ENCODE data around the gene PSMA5.

GRCh38 chr1:109388884-109389637 lies 37.2 kb downstream of the PSMA5 start:
- TF ChIP-seq PBX3 (CRISPR knock-in tag; IDR thresholded peaks at IDR 0.05): no peak
- no peak for TF ChIP-seq CTCF (tag by site-specific recombination; IDR thresholded peaks at IDR 0.05)
- no peak for TF ChIP-seq ZFP41 (tag by site-specific recombination; IDR thresholded peaks at IDR 0.05; ENCODE audit: borderline replicate concordance)
- TF ChIP-seq KLF1 (tag by site-specific recombination; IDR thresholded peaks at IDR 0.05): no peak
- TF ChIP-seq ZNF274 (IDR thresholded peaks at IDR 0.05; ENCODE audit: low read length): no peak
- no peak for TF ChIP-seq ZNF274 (tag by site-specific recombination; IDR thresholded peaks at IDR 0.05; ENCODE audit: borderline replicate concordance)
- TF ChIP-seq ZNF350 (tag by site-specific recombination; IDR thresholded peaks at IDR 0.05): no peak
- TF ChIP-seq PRDM1 (tag by site-specific recombination; IDR thresholded peaks at IDR 0.05): no peak
- no peak for TF ChIP-seq REST (tag by site-specific recombination; IDR thresholded peaks at IDR 0.05)
- TF ChIP-seq ZNF555 (tag by site-specific recombination; conservative IDR thresholded peaks at IDR 0.05): no peak
- no peak for TF ChIP-seq MEIS1 (CRISPR knock-in tag; IDR thresholded peaks at IDR 0.05; ENCODE audit: borderline replicate concordance)

All from HEK293 (cell line).